ENCODE data around the gene NRL. TPM values are rescaled to one million over a fixed set of nuclear protein-coding genes. Genes with fewer than 3 reads are reported as not detected.
A peak's percentile ranks its signal among the peaks of the same experiment; 100 is the strongest.

The NRL gene
- total and polyA plus RNA-seq, 9 of the 15 experiments (the other 6 are each of a cell fraction or from before 2014, with no cell fraction given) = 0.07 to 2.7 (median 1.4) TPM; not detected in 1

- peak overlapping the region in 1 of 2 experiments; percentile 13; a peak in 1 of 4 replicates for H3K9ac ChIP-seq (ENCODE audit: insufficient read depth in 1 of 2, low read depth in 2 of 2, low read length in 2 of 2)
- no peaks in the 10 kb centered on the region for H3K36me3 ChIP-seq (ENCODE audit: control insufficient read depth, insufficient read depth, low read length)
- H3K27me3 ChIP-seq (ENCODE audit: control insufficient read depth in 2 of 2, insufficient read depth in 2 of 2, low read length in 2 of 2) = peaks cover 0 to 19% of the 10 kb centered on the region in 2 experiments; a peak in 2 of 5 replicates
- DNase-seq (ENCODE audit: extremely low read depth in 1 of 4, low spot score in 3 of 4) (peak in 2 of 4 experiments; percentile 59 to 64), FAIRE-seq (peak; percentile 90), ATAC-seq (peak; percentile 92)
- H3K4me3 ChIP-seq = no peak overlapping the region
- no peaks in the 10 kb centered on the region for H3K9me1 ChIP-seq (ENCODE audit: control insufficient read depth, insufficient read depth, low read length)
- intact Hi-C loops (cut with micrococcal nuclease) (loop anchor here (1.0 kb wide), 3 partner anchors 32 to 239 kb away; no protein-coding TSS in a partner anchor), in situ Hi-C loops (cut with MboI) (loop anchor here (5.0 to 10.0 kb wide), 2 partner anchors 34 to 376 kb away; partner anchors contain the start of gene PCK2)
- POLR2A ChIA-PET = interaction anchor here (0.8 to 3.6 kb wide), 4 partner anchors 12 to 56 kb away, joined by 3 to 12 read pairs (median 6); partner anchors contain the start of gene DCAF11
- H2AFZ ChIP-seq (ENCODE audit: low read depth, low read length) = no peak overlapping the region
- H4K20me1 ChIP-seq (replicated peaks; ENCODE audit: control insufficient read depth, insufficient read depth, low read length) = no peaks in the 10 kb centered on the region; the same call in 1 of the 2 replicates
- BruUV-seq (replicated peaks) = no TSS peak
- H3K4me2 ChIP-seq (ENCODE audit: insufficient read depth, low read length) = no peak overlapping the region
- no peaks in the 10 kb centered on the region for H3K9me3 ChIP-seq (replicated peaks; ENCODE audit: control insufficient read depth, insufficient read depth, low read depth, low read length)
- 24% methylated on average over 6 of the region's 7 CpGs for WGBS (ENCODE audit: insufficient coverage, low coverage, missing lambda C conversion rate)
- no peak overlapping the region for H3K27ac ChIP-seq (ENCODE audit: extremely low read depth, low read depth, low read length)
- H3K4me1 ChIP-seq (replicated peaks in 1 of 2; ENCODE audit: control insufficient read depth in 2 of 2, insufficient read depth in 2 of 2, low read length in 2 of 2) = peaks cover 0 to 6% of the 10 kb centered on the region in 2 experiments; a peak in 3 of 5 replicates
- CTCF ChIA-PET (ENCODE audit: low intra/inter-chr PET ratio) = interaction anchor here (0.7 to 1.6 kb wide), 7 partner anchors 23 to 239 kb away, joined by 3 to 10 read pairs (median 5); no protein-coding TSS in a partner anchor
- H3K79me2 ChIP-seq (ENCODE audit: control insufficient read depth, insufficient read depth, low read length) = no peaks in the 10 kb centered on the region
- no peak for TF ChIP-seq OTX1 (CRISPR knock-in tag; IDR thresholded peaks at IDR 0.05)
- TF ChIP-seq CC2D1A (IDR thresholded peaks at IDR 0.05) = peak; percentile 43; the same call in 1 of the 2 replicates
- peak; percentile 83 to 92 for TF ChIP-seq RAD21 (CRISPR knock-in tag; conservative IDR thresholded peaks at IDR 0.05 in 1 of 2, IDR thresholded peaks at IDR 0.05 in 1 of 2)
- peak; percentile 21; the same call in 1 of the 2 replicates for TF ChIP-seq KLF16 (IDR thresholded peaks at IDR 0.05)
- TF ChIP-seq CTCF (IDR thresholded peaks at IDR 0.05 in 2 of 3, conservative IDR thresholded peaks at IDR 0.05 in 1 of 3; ENCODE audit: insufficient read depth in 2 of 3, low read depth in 1 of 3, low read length in 3 of 3) = peak; percentile 72 to 82 (median 76)
- TF ChIP-seq ARID2 (IDR thresholded peaks at IDR 0.05) = peak; percentile 86
- TF ChIP-seq DEAF1 (CRISPR knock-in tag; IDR thresholded peaks at IDR 0.05) = peak; percentile 75
- no peak for TF ChIP-seq RBBP5 (IDR thresholded peaks at IDR 0.05; ENCODE audit: borderline replicate concordance, insufficient read depth, low read length, poor library complexity, severe bottlenecking)
- TF ChIP-seq SMC3 (conservative IDR thresholded peaks at IDR 0.05; ENCODE audit: insufficient read depth, low read depth, low read length) = peak; percentile 88
These were observed 56.3 kb downstream of the NRL start for GRCh38 chr14:24058260-24058950.
